HG02588 (cell line): Measurements from ENCODE around the gene FBXW9.
"Not testable (repeated sequence)": the region's sequence is repeated elsewhere in the genome, so short reads cannot be mapped to it uniquely, and the experiment has no call there.

ENCODE experiments used
- ATAC-seq: cut with Tn5 transposase; IDR thresholded peaks from one replicate; pipeline ENCODE4 v1.9.1; 2021; ENCODE audit warnings: mild to moderate bottlenecking, moderate library complexity; ENCODE audit not compliant: unreplicated experiment

FBXW9 gene

DNA sequence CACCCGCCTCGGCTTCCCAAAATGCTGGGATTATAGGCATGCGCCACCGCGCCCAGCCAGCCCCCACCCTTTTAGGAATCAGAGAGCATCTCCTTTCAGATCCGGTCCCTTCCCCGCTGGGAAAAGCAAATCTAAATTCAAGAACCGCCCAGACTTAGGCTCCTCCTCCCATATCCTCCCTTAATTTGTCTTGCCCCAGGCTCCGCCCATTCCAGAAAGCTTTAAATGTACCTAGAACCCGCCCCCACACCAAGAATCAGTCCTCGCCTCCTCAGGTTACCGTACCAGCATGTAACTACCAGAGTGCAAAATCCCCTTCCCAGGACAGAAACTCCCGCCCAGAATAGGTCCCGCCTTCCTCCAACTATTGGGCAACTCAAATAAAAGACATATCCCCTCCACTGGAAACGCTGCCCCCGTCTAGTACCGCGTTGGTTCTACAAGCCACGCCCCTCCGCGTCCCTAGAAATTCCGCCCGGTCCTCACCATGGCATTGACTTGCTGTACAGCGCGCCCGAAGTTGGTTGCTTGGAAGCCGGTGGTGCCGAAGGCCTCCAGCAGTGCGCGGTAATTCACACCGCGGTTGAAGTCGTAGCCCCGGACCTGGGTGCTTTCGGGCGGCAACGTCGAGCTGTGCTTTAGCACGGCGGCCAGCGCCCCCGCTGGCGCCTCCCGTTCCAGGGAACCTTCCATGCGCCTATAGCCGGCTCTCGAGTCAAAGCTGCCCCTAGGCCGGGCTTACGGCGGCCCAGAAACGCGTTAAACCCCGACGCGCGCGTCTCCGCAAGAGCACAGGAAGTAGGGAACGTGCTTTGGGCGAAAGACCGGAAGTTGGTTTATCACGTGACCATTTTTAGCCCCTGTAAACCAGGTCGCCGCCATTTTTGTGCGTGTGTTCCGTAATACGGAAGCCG is 15.1 kb downstream of the FBXW9 start, which contains the start of gene DHPS:
Gene DHPS (minus strand): TSS at position 807 of the 914 bp plus-strand sequence. CDS start 114 bp downstream, at position 693.
- peak; percentile 59 for ATAC-seq

DNA sequence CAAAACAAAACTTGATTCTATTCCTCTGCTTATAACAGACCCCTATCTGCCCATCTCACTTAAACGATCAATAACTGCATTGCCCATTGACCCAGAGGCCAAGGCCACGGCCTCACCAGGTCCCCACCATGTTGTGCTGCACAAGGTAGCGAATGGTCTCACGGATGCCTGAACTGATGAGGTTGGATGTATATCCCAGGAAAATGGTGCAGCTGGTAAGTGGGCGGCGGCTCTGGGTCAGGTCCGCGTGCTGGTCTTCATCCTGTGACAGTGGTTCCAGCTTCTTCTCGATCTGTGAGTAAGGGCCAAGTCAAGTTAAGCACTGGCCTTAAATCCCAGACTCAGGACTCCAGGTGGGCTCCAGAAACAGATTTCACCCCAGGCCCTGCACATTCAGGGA is 16.4 kb downstream of the FBXW9 start:
- no peak for ATAC-seq

DNA sequence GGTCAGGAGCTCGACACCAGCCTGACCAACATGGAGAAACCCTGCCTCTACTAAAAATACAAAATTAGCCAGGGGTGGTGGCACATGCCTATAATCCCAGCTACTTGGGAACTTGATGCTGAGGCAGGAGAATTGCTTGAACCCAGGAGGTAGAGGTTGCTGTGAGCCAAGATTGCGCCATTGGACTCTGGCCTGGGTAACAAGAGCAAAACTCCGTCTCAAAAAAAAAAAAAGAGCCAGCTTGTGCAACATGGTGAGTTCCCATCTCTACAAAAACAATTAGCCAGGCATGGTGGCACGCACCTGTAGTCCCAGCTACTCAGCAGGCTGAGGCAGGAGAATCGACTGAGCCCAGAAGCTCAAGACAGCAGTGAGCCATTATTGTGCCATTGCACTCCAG is 18.4 kb downstream of the FBXW9 start:
- not testable (repeated sequence) for ATAC-seq

GRCh38 chr19:12676928-12677327 is 19.5 kb downstream of the FBXW9 start:
- ATAC-seq, result no peak

GRCh38 chr19:12676384-12676792 is 20.0 kb downstream of the FBXW9 start:
- ATAC-seq, result no peak

- no peak for ATAC-seq
Observed at GRCh38 chr19:12675940-12676339, 20.5 kb downstream of the FBXW9 start.

- ATAC-seq, result no peak
Observed at GRCh38 chr19:12675399-12675798, 21.0 kb downstream of the FBXW9 start.

- no peak for ATAC-seq
Observed at GRCh38 chr19:12672744-12673143, 23.7 kb downstream of the FBXW9 start.

DNA sequence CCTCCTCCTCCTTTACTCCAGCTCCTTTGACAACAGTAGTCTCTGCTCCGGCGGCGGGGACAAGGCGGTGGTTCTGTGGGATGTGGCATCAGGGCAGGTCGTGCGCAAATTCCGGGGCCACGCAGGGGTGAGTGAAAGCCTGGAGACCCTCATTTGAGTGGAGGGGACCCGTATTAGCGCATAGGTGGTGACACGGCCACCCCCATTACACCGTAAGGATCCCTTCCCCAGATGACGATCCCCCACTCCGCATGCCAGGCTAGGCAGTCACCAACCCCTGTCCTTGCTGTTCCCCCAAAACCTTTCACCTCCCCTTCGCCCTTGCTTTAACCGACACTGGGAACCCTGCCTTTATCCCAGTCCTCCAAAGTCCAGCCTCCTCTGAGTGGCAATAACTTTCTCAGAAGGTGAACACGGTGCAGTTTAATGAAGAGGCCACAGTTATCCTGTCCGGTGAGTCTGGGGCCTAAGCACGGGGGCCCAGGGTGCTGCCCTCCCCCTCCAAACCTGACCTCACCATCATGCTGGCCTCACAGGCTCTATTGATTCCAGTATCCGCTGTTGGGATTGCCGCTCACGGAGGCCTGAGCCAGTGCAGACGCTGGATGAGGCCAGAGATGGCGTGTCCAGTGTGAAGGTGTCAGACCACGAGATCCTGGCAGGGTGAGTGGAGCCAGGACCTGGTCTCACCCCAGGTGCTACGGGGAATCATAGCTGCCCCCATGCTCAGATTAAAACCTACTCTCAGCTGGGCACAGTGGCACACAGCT is 26.1 kb downstream of the FBXW9 start:
- no peak for ATAC-seq

- no peak for ATAC-seq
Observed at GRCh38 chr19:12669270-12670158, 26.9 kb downstream of the FBXW9 start.

- ATAC-seq, result no peak
Observed at GRCh38 chr19:12668932-12669269, 27.5 kb downstream of the FBXW9 start.

GRCh38 chr19:12668346-12668745 is 28.1 kb downstream of the FBXW9 start:
- no peak for ATAC-seq

DNA sequence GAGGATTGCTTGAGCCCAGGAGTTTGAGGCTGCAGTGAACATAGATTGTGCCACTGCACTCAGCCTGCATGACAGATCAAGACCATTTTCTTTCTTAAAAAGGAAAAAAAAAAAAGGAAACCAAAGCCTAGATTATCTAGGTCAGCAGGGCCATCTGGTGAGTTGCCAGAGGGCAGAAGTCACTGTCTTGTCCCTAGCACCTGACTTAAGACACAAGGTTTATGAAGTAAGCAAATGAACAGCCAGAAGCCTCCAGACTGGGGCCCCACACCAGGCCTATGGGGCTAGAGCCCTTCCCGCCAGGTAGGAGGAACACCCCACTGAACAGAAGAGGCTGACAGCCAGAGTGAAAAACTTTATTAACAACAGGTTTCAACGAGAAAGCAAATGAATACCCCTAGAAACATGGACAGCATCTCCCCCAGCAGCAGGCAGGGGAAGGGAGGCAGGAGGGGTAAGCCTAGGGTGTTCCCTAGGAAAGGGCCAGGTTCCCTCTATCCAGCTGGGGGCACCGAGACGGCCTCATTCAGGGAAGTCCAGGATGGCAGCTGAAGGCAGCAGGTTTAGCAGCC is 28.6 kb downstream of the FBXW9 start:
- ATAC-seq, result no peak

GRCh38 chr19:12666265-12667048 is 30.0 kb downstream of the FBXW9 start, which contains the start of the genes MAN2B1 and WDR83:
Gene MAN2B1, minus strand, starts transcription at chr19:12666742. Its CDS starts 41 bp downstream, at chr19:12666701.
Gene WDR83, plus strand, starts transcription at chr19:12666807. Its CDS starts 2,984 bp downstream, at chr19:12669791.
- ATAC-seq, result peak; percentile 31

DNA sequence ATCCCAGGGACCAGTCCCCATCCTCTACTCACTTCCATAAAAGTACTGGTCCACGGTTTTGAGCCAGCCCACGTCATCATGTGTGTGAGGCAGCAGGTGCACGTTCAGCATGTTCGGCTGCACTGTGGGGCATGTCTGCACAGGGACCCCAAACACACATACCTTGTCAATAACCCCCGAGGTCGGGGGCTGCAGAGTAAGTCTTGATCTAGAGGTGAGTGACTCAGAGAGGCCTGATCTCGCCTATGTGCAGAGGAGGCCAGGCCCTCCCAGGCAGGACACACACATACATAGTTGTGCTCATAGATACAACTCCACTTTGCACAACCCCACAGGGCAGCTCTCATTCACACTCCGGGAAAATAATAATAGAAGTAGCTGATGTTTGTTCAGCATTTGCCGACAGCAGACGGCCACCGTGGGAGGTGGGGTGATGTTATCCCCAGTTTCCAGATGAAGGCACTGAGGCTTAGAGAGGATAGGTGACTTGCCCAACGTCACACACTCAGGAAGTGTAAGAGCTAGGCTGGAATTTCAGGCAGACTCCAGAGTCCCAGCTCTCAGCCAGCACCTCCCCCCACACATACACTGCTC is 30.7 kb downstream of the FBXW9 start:
- no peak for ATAC-seq

- no peak for ATAC-seq
Observed at GRCh38 chr19:12665281-12665573, 31.2 kb downstream of the FBXW9 start.

DNA sequence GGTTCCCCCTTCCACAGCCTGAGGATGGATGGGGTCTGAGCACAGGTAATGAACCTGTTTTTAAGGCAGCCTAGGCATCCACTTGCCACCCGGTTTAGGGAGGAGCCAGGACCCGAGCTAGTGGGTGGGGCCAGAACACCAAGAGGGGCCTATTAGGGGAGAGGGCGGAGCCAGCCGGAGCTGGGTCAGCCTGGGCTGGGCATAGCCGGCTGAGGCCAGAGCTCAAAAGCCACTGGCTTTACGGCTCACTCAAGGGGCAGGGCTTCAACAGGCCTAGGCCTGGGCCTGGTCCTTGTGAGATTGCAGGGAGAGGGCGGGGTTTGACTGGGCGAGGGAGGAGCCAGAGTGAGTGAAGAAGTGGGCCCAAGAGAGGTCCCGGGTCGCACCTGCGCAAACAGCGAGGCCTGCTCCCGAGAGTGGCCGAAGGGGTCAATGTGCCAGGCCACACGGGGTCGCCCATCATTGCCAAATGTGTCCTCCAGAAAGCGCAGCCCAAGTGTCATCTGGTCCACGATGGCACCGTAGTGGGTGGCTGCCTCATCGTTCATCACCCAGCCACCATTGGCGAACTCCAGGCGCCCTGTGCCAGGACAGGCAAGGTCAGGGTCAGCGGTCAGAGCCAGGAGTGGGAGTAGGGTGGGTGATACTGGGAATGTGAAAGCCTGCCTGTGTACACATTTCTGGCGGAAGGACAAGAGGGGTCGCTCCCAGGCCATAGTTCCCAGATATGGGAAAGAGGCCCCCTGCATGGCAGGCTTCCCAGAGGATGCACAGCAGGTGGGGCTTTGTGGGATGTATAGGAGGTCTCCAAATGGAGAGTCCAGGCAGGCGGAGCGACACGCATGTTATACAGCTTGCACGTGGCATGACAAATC is 31.8 kb downstream of the FBXW9 start:
- ATAC-seq, result no peak

GRCh38 chr19:12660980-12661379 is 35.5 kb downstream of the FBXW9 start:
- no peak for ATAC-seq
